Measurements from ENCODE around the gene COL5A3.

- TF ChIP-seq EZH2 (IDR thresholded peaks at IDR 0.05; ENCODE audit: low read length, unreplicated experiment) = no peak
- TF ChIP-seq CTCF (conservative IDR thresholded peaks at IDR 0.05; ENCODE audit: low read depth, low read length) = no peak
- TF ChIP-seq EZH2phosphoT487 (IDR thresholded peaks at IDR 0.05; ENCODE audit: borderline replicate concordance, low read length) = no peak
Observed at GRCh38 chr19:9961103-9961502, 49.2 kb downstream of the COL5A3 start.
